Endothelial cell of umbilical vein (primary cell): ENCODE data around the gene ZNF77. TPM values are rescaled to one million over a fixed set of nuclear protein-coding genes. Genes with fewer than 3 reads are reported as not detected.
A peak's percentile ranks its signal among the peaks of the same experiment; 100 is the strongest.

Source experiments
- BruUV-seq: library from RNA; stranded (reverse); fragments of 400-500 nt; replicated peaks from 2 replicates; lab custom pipeline; 2021; lab: Mats Ljungman, UMichigan
- CTCF ChIA-PET: fragments of 300-600, 350-600 bp; sonication (Branson Sonifier 250); formaldehyde crosslinking; loops from one replicate; lab custom pipeline; 2021; ENCODE audit warnings: antibody characterized with exemption, inconsistent platforms; lab: Charles Lee
- POLR2A ChIA-PET: fragments of 300-600, 350-600 bp; sonication (Branson Sonifier 250); formaldehyde crosslinking; loops from one replicate; lab custom pipeline; 2021; ENCODE audit warnings: antibody characterized with exemption, inconsistent platforms; lab: Charles Lee
- DNase-seq: peaks from one replicate; pipeline ENCODE4 v3.0.0-alpha.2; 2011; ENCODE audit warnings: low read depth, low spot score
- FAIRE-seq: peaks from 2 replicates; lab custom pipeline; 2011; peaks lifted over from hg19 to GRCh38; lab: Jason Lieb, UNC
- H2AFZ ChIP-seq: 2 replicates; pipeline ENCODE4 v1.6.0; 2012; ENCODE audit warnings: low read depth, low read length, control low read depth, inconsistent platforms
- H3K27ac ChIP-seq: 2 replicates; pipeline ENCODE4 v1.5.1; 2011; ENCODE audit warnings: low read depth, mild to moderate bottlenecking, control low read depth, low read length, moderate library complexity; ENCODE audit not compliant: insufficient read depth
- H3K27me3 ChIP-seq, 2 experiments: 2 replicates each; pipeline versions ENCODE4 v1.6.0 to v1.6.1; 2011; ENCODE audit warnings: low read length in 2 of 2, mixed read lengths in 1 of 2; ENCODE audit not compliant: control insufficient read depth in 2 of 2, insufficient read depth in 2 of 2
- H3K36me3 ChIP-seq, 2 experiments: 2 replicates in 1 of 2; 3 replicates in 1 of 2; pipeline ENCODE4 v1.5.1; 2011; ENCODE audit warnings: low read length in 2 of 2, mild to moderate bottlenecking in 1 of 2, moderate library complexity in 1 of 2; ENCODE audit not compliant: control insufficient read depth in 2 of 2, insufficient read depth in 2 of 2; ENCODE audit errors: extremely low read depth in 1 of 2
- H3K4me1 ChIP-seq: 3 replicates; pipeline ENCODE4 v1.5.1; 2011; ENCODE audit warnings: mild to moderate bottlenecking, low read length; ENCODE audit not compliant: control insufficient read depth, insufficient read depth; ENCODE audit errors: extremely low read depth
- H3K4me2 ChIP-seq: 2 replicates; pipeline ENCODE4 v1.6.1; 2011; ENCODE audit warnings: low read length, control low read depth, mixed read lengths; ENCODE audit not compliant: insufficient read depth
- H3K4me3 ChIP-seq, 3 experiments: fragments of 200-600 bp in 1 of 3; sonication (generic), shearing (Covaris generic) in 1 of 3; replicated peaks in 1 of 3; 2 replicates each; pipeline ENCODE4 v1.5.1; 2011 to 2016; ENCODE audit warnings: control low read depth in 3 of 3, low read length in 3 of 3, mild to moderate bottlenecking in 2 of 3, inconsistent platforms in 1 of 3, low read depth in 1 of 3, moderate library complexity in 1 of 3; ENCODE audit not compliant: insufficient read depth in 1 of 3
- H3K79me2 ChIP-seq: 2 replicates; pipeline ENCODE4 v1.6.0; 2012; ENCODE audit warnings: low read length, inconsistent platforms; ENCODE audit not compliant: control insufficient read depth, insufficient read depth
- H3K9ac ChIP-seq: replicated peaks from 2 replicates; pipeline ENCODE3; 2011; ENCODE audit warnings: low read length, control low read depth; ENCODE audit not compliant: insufficient read depth; ENCODE audit errors: extremely low read depth
- H3K9me1 ChIP-seq: replicated peaks from 3 replicates; pipeline ENCODE4 v1.6.0; 2011; ENCODE audit warnings: mild to moderate bottlenecking, low read length; ENCODE audit not compliant: control insufficient read depth, insufficient read depth; ENCODE audit errors: extremely low read depth
- H3K9me3 ChIP-seq: replicated peaks from 2 replicates; pipeline ENCODE4 v1.5.1; 2012; ENCODE audit warnings: low read length, inconsistent platforms; ENCODE audit not compliant: control insufficient read depth, insufficient read depth
- H4K20me1 ChIP-seq: replicated peaks from 2 replicates; pipeline ENCODE3; 2011; ENCODE audit warnings: mild to moderate bottlenecking, low read length; ENCODE audit not compliant: control insufficient read depth, insufficient read depth; ENCODE audit errors: extremely low read depth
- CTCF ChIP-seq, 2 donors: IDR thresholded peaks; 1 replicate in 1 of 2; 2 replicates in 1 of 2; pipeline ENCODE4 v1.5.1; 2011; ENCODE audit warnings: low read length in 2 of 2, mild to moderate bottlenecking in 2 of 2, moderate library complexity in 2 of 2, control low read depth in 1 of 2, inconsistent platforms in 1 of 2, low read depth in 1 of 2; ENCODE audit not compliant: insufficient read depth in 1 of 2; ENCODE audit errors: extremely low read depth in 1 of 2
- EZH2 ChIP-seq: IDR thresholded peaks from 2 replicates; pipeline ENCODE4 v1.6.1; 2012; ENCODE audit warnings: borderline replicate concordance, low read depth, mild to moderate bottlenecking, moderate library complexity, low read length, inconsistent platforms; ENCODE audit not compliant: severe bottlenecking
- FOS ChIP-seq: IDR thresholded peaks from 2 replicates; pipeline ENCODE4 v1.6.1; 2011; ENCODE audit warnings: mild to moderate bottlenecking, low read length, moderate library complexity, borderline replicate concordance; ENCODE audit not compliant: insufficient read depth
- GATA2 ChIP-seq: IDR thresholded peaks from 2 replicates; pipeline ENCODE4 v1.7.0; 2011; ENCODE audit warnings: low read depth, mild to moderate bottlenecking, moderate library complexity, mixed read lengths, low read length; ENCODE audit not compliant: insufficient read length, insufficient read depth
- JUN ChIP-seq: IDR thresholded peaks from 2 replicates; pipeline ENCODE4 v1.6.1; 2011; ENCODE audit warnings: borderline replicate concordance, low read depth; ENCODE audit not compliant: insufficient read length, insufficient read depth
- MAX ChIP-seq: IDR thresholded peaks from 2 replicates; pipeline ENCODE4 v1.6.1; 2011; ENCODE audit not compliant: insufficient read depth, insufficient read length
- MYC ChIP-seq: IDR thresholded peaks from one replicate; pipeline ENCODE4 v1.6.1; 2011; ENCODE audit warnings: mild to moderate bottlenecking, low read depth, low read length
- POLR2A ChIP-seq: IDR thresholded peaks from 2 replicates; pipeline ENCODE4 v1.6.1; 2012; ENCODE audit warnings: low read depth, mild to moderate bottlenecking, control low read depth, low read length
- POLR2AphosphoS5 ChIP-seq: IDR thresholded peaks from 2 replicates; pipeline ENCODE4 v1.6.1; 2012; ENCODE audit warnings: low read depth, mild to moderate bottlenecking, control low read depth, low read length, moderate library complexity; ENCODE audit not compliant: insufficient read depth
- dilution Hi-C: fragments of 300-500 bp; cut with MboI; formaldehyde crosslinking; loops from one replicate; pipeline ENCODE4 v1.15.0; 2019; ENCODE audit warnings: low sequenced_read_pairs; ENCODE audit not compliant: extremely low pct_ligation_motif_present
- intact Hi-C: fragments of 100-400 bp; cut with micrococcal nuclease; formaldehyde crosslinking; loops from one replicate; pipeline ENCODE4 v1.10.0; 2022
- polyA plus RNA-seq, 4 experiments: library from polyadenylated mRNA; depleted of rRNA in 3 of 4; stranded (reverse) in 3 of 4; unstranded in 1 of 4; fragments of >200 nt; gene quantifications; 2 replicates each; pipeline versions ENCODE4 v1.2.1 to v1.2.3, GENCODE V29; 2011 to 2012; ENCODE audit warnings: missing spikeins in 1 of 4
- total RNA-seq: library from RNA; stranded (reverse); gene quantifications from 2 replicates; pipeline ENCODE4 v1.2.3, GENCODE V29; 2021

Gene ZNF77
- total and polyA plus RNA-seq, 2 donors (not counting 3 experiments of a cell fraction or from before 2014, with no cell fraction given): 5.9 to 10.2 TPM

DNA sequence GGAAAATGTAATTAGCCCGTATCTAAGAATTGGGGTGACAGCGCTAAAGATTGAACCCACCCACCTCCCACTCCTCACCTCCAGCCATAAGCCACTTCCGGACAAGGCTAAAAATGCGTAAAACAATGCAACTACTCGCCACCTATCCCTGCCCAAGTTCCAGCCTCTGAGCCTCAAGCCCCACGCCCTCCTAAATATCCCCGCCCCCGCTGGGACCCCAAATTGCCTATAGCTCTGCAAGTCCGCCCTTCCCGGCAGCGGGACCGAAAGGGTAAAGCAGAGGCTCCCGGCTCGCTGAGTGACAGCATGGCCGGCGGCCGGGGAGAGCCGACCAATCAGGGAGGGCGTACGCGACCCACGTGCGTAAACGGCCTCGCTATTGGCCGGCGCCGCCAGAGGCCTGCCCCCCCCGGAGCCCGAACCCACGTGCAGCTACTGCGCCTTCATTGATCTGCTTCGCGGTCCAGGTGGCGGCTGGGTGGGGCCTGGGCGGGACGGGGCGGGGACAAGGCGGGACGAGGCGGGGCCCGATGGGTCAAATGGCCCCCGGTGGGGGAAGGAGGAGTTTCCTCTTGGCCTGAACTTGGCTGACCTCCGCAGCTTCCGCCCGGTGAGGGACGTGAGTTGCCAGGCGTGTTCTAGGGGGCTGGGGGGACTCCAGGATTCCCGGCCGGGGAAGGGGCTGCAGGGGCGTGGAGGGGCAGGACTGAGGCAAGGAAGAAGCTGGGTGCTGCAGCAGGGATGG lies 32.4 kb upstream of the ZNF77 start, which contains the start of gene TLE6:
Gene TLE6, plus strand, starts transcription at position 564 of the 745 bp plus-strand sequence. CDS start 670 bp downstream, outside the sequence.
- peak within 1 kb of the TSS; percentile 15 to 47 (median 33) for H3K4me3 ChIP-seq
- H3K79me2 ChIP-seq: no peaks in the 10 kb centered on the region
- peak within 1 kb of the TSS; percentile 40 for H3K27ac ChIP-seq
- peaks cover 18% of the 10 kb centered on the region for H3K4me1 ChIP-seq
- no peaks in the 10 kb centered on the region for H3K9me1 ChIP-seq
- TF ChIP-seq MAX: peak; percentile 94
- no peak for TF ChIP-seq MYC
- TF ChIP-seq POLR2AphosphoS5: peak; percentile 69
- peak within 1 kb of the TSS; percentile 79 for H3K4me2 ChIP-seq
- intact Hi-C loops (loop anchor here (2.0 kb wide), 1 partner anchor 58 kb away; no protein-coding TSS in a partner anchor), dilution Hi-C loops (no loop called here)
- POLR2A ChIA-PET: interaction anchor here (0.6 kb wide), 1 partner anchor 1522 kb away, joined by 4 read pairs; no protein-coding TSS in a partner anchor
- BruUV-seq: no TSS peak
- no peaks in the 10 kb centered on the region for H3K9me3 ChIP-seq
- H3K36me3 ChIP-seq: no peaks in the 10 kb centered on the region
- H3K27me3 ChIP-seq: no peaks in the 10 kb centered on the region
- CTCF ChIA-PET: interaction anchor here (0.6 to 4.0 kb wide), 7 partner anchors 15 to 149 kb away, joined by 3 to 22 read pairs (median 3); no protein-coding TSS in a partner anchor
- H3K9ac ChIP-seq: peak within 1 kb of the TSS; percentile 27
- DNase-seq: peak; percentile 92
- peak within 1 kb of the TSS; percentile 48 for H2AFZ ChIP-seq
- H4K20me1 ChIP-seq: no peaks in the 10 kb centered on the region
- peak; percentile 96 for FAIRE-seq

DNA sequence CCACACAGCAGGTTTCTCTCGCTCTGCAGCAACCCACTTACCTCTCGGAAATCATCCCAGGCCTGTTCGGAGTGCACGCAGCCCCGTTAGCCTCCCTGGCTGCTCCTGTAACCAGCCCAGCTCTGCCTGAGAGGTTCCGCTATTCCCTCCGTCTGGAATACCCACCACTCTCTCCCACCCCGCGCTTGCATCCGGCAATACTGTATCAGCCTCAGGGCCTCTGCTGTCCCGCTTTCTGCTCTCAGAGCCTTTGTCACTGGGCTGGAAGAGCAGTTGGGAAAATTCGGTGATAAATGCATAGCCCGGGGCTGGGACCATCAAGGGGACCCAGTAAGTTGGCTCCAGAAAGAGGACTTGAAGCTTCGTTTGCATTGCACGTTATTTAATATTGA lies 31.8 kb upstream of the ZNF77 start:
- CTCF ChIA-PET: interaction anchor here (1.0 to 4.0 kb wide), 4 partner anchors 14 to 150 kb away, joined by 3 to 22 read pairs (median 4); no protein-coding TSS in a partner anchor
- Histone ChIP-seq H4K20me1 (no peaks in the 10 kb centered on the region), H3K4me2 (peak overlapping the region; percentile 79), H3K4me1 (peaks cover 22% of the 10 kb centered on the region), H3K36me3 (no peaks in the 10 kb centered on the region), H3K9me1 (no peaks in the 10 kb centered on the region), H3K4me3 (peak overlapping the region; percentile 15 to 47 (median 33)), H2AFZ (peak overlapping the region; percentile 48), H3K27me3 (no peaks in the 10 kb centered on the region), H3K9ac (peak overlapping the region; percentile 27), H3K9me3 (no peaks in the 10 kb centered on the region), H3K79me2 (no peaks in the 10 kb centered on the region), H3K27ac (peak overlapping the region; percentile 40)
- intact Hi-C loops (loop anchor here (2.0 kb wide), 1 partner anchor 58 kb away; no protein-coding TSS in a partner anchor), dilution Hi-C loops (no loop called here)
- TF ChIP-seq POLR2AphosphoS5 (no peak), FOS (no peak), JUN (no peak), MYC (no peak), POLR2A (no peak), MAX (no peak), CTCF (IDR thresholded peaks at IDR 0.05; ENCODE audit: extremely low read depth in 1 of 2, insufficient read depth in 1 of 2, low read depth in 1 of 2, low read length in 2 of 2) (no peak), EZH2 (no peak), GATA2 (no peak)
- peak; percentile 59 for FAIRE-seq
- no peak for DNase-seq
- POLR2A ChIA-PET: interaction anchor here (0.6 kb wide), 1 partner anchor 1521 kb away, joined by 4 read pairs; no protein-coding TSS in a partner anchor
- no TSS peak for BruUV-seq
